Stimulated activated naive CD4-positive, alpha-beta T cell treated with Interleukin-2 at 50 U/mL for 16 hours (primary cell): ENCODE measurements around the gene NEMP2.
"Not testable (repeated sequence)": the region's sequence is repeated elsewhere in the genome, so short reads cannot be mapped to it uniquely, and the experiment has no call there.

Source experiments
- DNase-seq: peaks from one replicate; lab custom pipeline; 2025; lab: John Stamatoyannopoulos, UW

Gene NEMP2

GRCh38 chr2:190490502-190490901 lies 44.0 kb downstream of the NEMP2 start:
- DNase-seq = no peak

- DNase-seq = no peak
These were observed 45.0 kb downstream of the NEMP2 start for GRCh38 chr2:190489475-190489874.

- DNase-seq = no peak
These were observed 45.8 kb downstream of the NEMP2 start for GRCh38 chr2:190488516-190489233.

GRCh38 chr2:190486037-190486623 lies 48.4 kb downstream of the NEMP2 start:
- DNase-seq = no peak

GRCh38 chr2:190482451-190482850 lies 52.1 kb downstream of the NEMP2 start:
- no peak for DNase-seq

- DNase-seq = no peak
These were observed 53.2 kb downstream of the NEMP2 start for GRCh38 chr2:190481339-190481738.

- no peak for DNase-seq
These were observed 55.8 kb downstream of the NEMP2 start for GRCh38 chr2:190478572-190479195.

- DNase-seq = no peak
These were observed 56.7 kb downstream of the NEMP2 start for GRCh38 chr2:190477661-190478454.

- no peak for DNase-seq
These were observed 64.2 kb downstream of the NEMP2 start for GRCh38 chr2:190470256-190470826.

GRCh38 chr2:190469771-190470170 lies 64.8 kb downstream of the NEMP2 start:
- no peak for DNase-seq

- DNase-seq = no peak
These were observed 65.5 kb downstream of the NEMP2 start for GRCh38 chr2:190468814-190469569.

- not testable (repeated sequence) for DNase-seq
These were observed 66.2 kb downstream of the NEMP2 start for GRCh38 chr2:190468354-190468753.

GRCh38 chr2:190467575-190468083 lies 66.9 kb downstream of the NEMP2 start:
- no peak for DNase-seq

- no peak for DNase-seq
These were observed 67.6 kb downstream of the NEMP2 start for GRCh38 chr2:190466819-190467446.

GRCh38 chr2:190465060-190465459 lies 69.5 kb downstream of the NEMP2 start:
- no peak for DNase-seq

GRCh38 chr2:190462611-190463010 lies 71.9 kb downstream of the NEMP2 start:
- no peak for DNase-seq

GRCh38 chr2:190462181-190462580 lies 72.3 kb downstream of the NEMP2 start:
- no peak for DNase-seq

GRCh38 chr2:190460487-190460886 lies 74.0 kb downstream of the NEMP2 start:
- DNase-seq = no peak

- DNase-seq = no peak
These were observed 74.6 kb downstream of the NEMP2 start for GRCh38 chr2:190459881-190460280.

GRCh38 chr2:190458352-190459107 lies 76.0 kb downstream of the NEMP2 start:
- no peak for DNase-seq
